GM18861 (cell line): ENCODE measurements around the gene SLC30A1.

ENCODE experiments used
- ATAC-seq: cut with Tn5 transposase; IDR thresholded peaks from one replicate; pipeline ENCODE4 v1.9.1; 2021; ENCODE audit not compliant: unreplicated experiment

Gene SLC30A1

DNA sequence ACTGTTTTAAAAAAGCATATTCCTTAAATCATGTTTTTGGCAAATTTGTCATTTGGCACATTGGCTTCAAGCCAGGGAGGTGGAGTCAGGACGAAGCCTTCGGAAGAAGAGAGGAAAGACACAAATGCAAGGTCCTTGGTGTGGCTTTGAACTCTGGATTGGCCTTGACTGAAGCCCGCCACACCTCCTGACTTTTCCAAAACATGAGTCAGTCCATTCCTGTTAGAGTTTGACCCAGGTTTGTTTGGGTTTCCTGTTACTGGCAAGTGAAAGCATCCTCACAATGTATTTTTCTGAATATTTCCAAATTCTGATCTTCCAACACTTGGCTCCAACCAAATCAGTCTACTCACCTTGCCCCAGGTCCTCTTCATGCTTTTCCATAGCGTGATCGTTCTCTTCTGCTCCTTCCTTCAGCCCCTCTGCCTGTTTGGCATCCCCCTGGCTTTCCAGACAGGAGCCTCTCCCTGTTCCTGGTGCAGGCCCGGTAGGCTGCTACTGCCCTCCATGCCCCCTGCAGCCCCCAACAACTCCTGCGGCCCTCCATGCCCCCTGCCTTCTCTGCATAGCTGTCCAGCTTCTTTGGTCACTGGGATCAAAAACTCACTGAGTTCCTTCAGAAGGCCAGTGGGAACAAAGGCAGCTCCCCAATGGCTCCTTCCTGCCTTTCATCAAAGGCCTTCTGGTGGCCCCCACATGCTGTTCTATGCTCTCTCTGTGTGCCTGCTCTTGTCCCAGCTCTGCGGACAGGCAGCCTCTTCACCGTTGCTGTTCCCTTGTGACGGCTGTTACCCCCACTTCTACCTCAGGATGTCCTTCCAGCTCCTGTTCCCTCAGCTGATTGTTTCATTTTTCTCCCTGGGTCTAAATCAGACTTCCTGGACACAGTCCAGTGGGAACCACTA lies 30.4 kb upstream of the SLC30A1 start:
- ATAC-seq = no peak

DNA sequence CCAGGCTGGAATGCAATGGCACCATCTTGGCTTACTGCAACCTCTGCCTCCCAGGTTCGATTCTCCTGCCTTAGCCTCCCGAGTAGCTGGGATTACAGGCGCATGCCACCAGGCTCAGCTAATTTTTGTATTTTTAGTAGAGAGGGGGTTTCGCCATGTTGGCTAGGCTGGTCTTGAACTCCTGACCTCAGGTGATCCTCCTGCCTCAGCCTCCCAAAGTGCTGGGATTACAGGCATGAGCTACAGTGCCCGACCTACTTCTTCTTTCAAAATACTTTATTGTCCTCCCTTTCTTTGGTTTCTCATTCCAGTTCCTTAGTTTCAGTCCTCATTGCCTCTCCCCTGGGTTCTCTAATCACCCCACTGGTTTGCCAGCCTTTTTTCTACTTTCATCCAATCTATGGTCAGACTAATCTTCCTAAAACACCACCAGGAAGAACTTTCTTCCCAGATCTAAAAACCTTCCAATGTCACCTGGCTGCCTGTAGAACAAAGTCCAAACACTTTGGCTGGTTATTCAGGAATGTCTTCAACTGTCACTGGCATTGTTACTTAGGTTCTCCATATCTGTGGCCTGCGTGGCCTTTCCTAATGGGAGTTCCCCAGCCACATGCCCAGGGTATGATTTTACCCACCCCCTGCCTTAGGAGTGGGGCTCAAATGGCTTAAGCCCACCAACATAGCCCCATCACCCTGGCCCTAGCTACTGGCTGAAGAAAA lies 29.0 kb upstream of the SLC30A1 start:
- no peak for ATAC-seq

DNA sequence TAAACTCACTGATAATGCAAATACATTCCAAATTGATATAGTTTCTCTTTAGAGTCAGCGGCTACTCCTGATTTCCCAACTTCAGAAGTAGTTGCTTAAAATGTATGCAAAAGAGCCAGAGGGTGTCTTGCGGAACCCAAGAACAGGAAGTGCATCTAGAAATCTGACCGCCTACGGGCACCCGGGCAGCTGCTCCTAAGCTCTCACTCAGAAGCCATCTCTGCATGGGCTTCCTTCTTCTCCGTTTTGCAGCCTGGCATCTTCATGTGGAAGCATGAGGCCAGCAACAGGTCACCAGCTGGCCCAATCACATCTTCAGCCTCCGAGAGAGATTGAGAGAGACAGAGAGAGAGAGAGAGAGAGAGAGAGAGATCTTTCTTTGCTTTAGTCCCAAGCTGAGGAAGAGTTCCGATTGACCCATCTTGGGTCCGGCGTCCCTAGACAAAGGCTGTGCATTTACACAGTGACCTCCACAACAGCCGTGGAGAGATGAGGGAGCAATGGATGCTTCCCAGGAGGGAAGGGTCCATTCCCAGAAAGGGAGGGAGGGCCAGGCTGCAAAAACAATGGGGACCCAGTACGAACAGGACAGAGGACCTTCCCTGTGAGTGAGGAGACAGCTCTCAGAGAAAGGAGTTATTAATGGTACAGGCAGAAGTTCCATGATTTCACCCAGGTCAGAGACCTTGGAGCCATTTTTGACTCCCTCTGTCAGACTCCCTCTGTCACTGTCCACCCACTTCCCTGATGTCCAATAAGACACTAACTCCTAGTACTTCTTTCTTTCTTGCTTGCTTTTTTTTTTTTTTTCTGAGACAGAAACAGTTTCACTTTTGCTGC lies 28.2 kb upstream of the SLC30A1 start:
- ATAC-seq = peak; percentile 88

DNA sequence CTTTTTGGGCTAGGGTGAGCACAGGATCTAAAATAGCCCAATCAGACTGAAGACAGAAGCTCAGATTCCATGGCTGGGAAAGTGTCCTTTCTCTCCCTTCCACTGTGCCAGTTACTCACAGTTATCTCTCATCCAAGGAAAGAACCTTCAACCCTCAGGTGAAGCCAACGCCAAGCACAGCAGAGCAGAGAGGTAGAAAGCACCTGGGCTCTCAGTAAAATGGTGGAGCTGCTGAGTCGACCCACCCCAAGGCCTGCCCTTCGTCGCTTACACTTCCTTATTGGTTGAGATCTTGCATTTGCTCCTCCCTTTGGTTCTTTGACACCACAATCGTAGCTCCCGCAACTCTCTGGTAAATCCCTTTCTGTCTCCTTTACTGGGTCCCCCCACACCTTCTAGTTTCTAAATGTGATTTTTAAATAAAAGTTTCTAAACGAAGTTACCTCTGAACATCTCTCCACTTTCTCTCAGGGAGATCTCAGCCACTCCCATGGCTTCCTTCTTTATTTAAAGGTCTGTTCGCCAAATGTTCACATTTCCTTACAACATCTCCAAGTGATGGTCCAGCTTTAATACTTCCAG lies 27.5 kb upstream of the SLC30A1 start:
- ATAC-seq = no peak

DNA sequence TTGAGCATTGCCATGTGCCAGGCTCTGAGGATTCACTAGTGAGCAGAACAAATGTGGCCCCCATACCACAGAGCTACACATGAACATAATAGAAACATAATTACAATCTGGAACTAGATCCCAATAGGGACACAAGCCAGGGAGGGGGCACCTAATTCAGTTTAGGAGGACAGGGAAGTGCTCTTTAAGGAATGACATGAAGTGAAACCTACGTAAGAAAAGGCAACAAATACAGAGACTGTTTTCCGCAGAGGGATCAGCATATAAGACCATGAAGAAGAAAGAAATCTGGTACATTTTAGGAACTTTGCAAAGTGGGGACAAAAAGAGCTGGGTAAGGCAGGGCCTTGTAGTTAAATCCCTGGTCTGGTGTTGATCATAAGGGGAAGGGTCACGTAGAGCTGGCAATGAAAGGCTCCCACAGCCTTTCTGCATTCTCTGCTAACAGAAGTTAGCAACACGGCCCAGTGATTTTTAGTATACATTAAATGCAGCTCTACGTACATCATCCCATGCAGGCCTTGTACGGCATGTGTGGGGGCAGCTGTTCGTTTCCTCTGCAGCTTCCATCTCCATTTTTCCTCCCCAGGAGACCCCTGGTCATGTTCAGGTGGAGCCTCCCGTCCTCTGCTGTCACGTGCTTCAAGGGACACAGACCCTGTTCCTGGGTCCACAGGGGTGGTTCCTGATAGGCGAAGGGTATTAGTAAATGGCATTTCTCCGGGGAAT lies 26.8 kb upstream of the SLC30A1 start:
- ATAC-seq = no peak

DNA sequence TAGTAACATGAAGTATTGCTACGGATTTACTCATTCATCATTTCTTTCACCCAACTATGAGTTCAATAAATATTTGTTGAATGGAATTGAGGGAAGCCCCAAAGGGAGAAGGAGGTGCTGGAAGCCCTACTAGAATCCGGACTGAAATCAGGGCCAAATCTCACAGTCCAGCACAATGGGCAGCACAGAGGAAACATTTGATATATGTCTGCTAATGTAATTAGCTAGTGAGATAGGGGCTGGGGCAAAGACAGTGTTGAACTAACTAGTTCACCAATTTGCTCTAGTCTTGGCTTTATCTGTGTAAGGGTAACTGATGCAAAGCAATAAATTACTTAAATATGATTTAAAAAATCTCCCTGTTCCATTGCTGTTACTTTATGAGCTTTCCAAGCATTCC lies 26.1 kb upstream of the SLC30A1 start:
- no peak for ATAC-seq

DNA sequence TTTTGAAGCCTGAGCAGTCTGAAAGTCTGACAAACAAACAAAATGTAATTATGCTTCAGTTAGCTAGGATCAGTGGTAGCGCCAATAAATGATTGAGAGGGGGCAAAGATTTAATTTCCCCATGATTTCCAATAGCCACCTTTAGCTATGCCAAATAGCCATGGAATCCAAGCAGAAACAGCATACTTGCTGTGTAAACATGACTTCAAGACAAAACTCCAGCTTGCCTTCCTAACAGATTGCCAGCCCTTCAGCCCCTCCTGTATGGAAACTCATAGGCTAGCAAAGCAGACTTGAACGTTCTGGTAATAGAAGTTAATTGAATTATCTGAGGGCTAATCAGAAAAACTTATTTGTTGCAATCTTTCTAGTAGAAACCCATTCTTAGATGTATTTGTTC lies 25.6 kb upstream of the SLC30A1 start:
- no peak for ATAC-seq

DNA sequence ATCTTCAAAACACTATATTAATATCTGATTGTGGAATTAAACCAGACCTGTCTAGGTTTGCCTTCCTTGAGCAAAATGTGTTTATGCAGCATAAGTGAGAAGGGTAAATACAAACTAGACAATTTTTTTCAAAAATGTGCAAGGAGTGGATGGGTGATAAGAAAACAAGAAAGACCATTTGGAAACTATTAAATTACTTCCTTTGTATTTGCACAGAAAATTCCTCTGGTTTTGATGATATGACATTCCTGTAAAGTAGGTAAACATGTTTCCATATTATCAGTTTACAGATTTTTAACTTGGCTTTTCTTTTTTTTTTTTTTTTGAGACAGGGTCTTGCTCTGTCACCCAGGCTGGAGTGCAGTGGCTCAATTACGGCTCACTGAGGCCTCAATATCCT lies 24.8 kb upstream of the SLC30A1 start:
- no peak for ATAC-seq

DNA sequence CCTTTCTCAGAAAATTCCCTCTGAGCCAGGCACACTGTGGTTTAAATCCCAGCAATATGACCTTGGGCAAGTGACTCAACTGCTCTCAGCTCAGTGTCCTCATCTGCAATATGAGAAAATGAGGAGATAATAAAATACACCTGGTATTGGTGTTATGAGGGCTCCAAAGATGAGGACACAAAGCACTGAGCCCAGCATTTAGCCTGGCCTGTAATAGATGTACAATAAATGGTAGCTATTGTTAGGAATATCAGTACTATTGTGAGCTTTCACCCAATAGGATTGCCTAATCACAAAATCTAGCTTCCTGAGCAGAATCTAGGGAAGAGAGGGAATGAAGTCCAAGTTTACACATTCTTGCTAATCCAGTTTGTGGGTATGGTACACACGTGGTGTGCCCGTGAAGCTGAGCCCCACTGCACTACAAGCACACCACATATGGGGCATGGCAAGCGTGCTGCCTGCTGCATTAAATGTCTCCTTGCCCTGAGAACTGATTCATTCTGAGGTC lies 24.3 kb upstream of the SLC30A1 start:
- ATAC-seq = no peak

DNA sequence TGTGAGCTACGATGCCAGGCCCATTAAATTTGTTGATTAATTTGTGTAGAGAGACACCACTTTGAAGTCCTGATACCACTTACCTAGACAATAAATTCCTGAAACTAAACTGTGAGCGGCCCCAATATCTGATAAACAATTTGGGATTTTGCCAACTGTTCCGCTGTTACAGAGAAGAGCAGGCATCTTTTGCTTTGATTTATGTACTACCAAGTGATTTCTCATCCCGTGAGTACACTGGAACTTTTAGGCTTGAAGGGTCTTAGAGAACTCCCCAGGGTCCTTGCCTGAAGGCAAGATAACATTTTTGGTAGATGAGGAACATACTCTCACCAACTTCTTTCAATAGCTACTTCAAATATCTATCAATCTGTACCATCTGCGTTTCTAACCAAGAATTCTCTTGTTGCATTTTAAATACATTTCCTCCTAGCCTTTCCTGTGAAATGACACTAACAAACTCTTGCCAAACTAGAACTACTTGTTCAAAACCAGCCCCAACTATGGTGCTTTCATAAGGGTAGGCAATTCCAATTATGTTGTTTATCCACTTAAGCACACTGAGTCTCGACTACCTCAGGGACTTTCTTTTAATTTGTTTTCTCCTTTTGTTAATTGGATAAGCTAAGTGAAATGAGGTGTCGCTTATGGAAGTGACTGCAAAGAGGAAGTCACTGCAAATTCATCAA lies 23.2 kb upstream of the SLC30A1 start:
- ATAC-seq = no peak

DNA sequence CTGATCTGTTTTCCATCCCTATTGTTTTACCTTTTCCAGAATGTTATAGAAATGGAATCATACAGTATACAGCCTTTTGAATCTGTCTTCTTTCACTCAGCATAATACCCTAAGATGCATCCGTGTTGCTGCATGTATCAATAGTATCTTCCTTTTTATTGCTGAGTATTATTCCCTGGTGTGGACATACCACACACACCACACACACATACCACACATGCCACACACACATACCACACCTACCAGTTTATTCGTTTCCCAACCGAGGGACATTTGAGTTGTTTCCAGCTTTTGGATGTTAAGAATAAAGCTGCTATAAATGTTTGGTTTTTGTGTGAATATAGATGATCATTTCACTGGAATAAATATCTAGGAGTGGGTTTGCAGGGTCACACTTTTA lies 22.2 kb upstream of the SLC30A1 start:
- no peak for ATAC-seq

DNA sequence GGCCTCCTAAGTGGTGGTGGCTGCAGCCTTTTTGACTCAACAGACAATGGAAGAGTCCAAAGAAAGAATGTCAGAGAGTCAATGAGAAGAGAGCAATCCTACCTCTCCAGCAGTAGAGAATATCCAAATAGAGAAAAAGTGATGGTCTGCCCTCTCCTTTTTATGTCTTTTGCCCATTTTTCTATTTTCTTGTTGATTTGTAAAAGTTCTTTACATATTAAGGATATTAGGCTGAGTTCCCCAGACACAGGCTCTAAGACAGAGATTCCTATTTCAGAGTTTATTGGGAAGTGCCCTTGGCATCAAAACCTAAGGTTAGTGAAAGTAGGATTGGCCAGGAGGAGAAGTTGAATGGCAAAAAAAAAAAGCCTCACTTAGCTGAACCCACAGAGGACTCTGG lies 20.3 kb upstream of the SLC30A1 start:
- ATAC-seq = no peak

DNA sequence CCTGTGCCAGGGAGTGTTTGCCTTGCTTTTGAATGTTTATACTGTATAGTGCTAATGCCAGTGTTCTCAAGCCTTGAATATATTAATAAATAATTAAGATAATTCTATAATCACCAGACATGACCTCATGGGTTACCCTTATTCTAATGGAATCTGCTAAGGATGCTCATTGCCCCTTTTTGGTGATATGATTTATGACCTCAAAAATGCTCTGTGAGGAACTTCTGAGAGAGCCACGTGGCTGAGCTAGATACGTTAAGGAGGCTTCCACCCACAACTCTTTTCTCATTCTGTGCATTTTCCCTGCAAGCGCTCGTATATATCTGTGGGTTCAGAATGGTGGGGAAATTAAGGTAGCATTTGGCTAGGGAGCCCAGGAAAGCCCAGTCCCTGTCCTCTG lies 19.6 kb upstream of the SLC30A1 start:
- ATAC-seq = no peak

DNA sequence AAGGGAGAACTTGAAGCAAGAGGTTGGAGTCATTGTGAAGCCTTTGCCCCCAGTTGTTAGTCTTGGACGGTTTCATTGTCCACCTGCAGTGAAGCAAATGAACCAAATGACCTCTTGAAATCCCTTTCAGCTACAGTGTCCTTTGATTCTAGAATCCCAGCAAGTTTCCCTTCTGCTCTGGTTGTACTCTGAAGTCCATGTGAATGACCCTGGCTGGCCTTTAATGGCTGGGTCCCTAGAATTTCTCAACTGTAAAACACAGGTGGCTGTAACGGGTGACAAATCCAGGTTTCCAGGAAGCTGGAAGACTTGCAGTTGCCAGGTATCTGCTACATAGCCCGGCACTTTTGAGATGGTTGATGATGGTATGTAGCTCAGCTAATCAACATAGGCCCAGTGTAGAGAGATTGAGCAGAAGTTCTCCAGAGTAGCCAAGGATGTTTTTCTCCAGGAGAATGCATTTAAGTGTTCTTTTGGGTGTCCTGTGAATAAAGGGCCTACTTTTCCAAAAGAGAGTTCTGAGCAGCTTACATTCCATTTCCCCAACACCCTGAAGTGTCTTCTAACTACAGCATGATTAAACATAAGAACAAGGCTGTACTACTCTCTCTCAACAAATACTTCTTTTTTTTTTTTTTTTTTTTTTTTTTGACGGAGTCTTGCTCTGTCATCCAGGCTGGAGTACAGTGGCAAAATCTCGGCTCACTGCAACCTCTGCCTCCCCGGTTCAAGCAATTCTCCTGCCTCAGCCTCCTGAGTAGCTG lies 17.6 kb upstream of the SLC30A1 start:
- no peak for ATAC-seq

DNA sequence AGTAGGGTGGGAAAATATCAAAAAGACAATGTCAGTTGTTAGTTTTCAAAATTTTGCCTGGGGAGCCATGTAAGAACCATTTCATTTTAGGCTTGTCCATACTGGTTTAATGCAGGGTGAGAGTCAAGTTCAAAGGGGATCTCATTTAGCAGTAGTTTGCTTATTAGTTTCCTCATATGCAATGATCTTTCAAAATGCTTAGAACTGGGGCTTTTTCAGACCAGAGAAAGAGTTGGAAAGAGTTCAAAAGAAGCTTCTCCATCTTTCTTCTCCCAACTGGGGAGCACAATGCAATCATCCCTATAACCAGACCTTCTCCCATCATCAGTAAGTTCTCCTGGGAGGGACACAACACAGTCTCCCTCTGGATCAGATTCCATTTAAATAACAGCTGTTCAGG lies 16.5 kb upstream of the SLC30A1 start:
- no peak for ATAC-seq

DNA sequence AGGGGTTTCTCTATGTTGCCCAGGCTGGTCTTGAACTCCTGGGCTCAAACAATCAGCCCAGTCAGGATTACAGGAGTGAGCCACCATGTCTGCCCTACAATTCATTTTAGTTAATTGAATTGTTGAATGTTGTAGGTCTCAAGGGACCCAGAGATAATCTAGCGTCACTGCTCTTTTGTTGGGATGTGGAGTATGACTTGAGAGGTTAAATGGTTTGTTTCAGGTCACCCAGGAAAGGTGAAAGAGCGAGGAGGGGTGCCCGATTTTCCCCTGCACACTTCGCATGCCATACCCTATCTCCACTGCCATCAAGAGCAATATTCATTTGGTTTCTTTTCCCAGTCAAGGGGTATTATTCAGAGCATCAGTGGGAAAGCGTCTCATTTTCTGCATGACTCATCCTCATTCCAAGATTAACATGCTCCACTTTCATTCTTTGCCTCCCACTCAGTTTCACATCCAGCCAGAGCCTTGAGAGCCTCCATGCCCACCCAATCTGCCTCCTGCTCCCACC lies 13.1 kb upstream of the SLC30A1 start:
- no peak for ATAC-seq

DNA sequence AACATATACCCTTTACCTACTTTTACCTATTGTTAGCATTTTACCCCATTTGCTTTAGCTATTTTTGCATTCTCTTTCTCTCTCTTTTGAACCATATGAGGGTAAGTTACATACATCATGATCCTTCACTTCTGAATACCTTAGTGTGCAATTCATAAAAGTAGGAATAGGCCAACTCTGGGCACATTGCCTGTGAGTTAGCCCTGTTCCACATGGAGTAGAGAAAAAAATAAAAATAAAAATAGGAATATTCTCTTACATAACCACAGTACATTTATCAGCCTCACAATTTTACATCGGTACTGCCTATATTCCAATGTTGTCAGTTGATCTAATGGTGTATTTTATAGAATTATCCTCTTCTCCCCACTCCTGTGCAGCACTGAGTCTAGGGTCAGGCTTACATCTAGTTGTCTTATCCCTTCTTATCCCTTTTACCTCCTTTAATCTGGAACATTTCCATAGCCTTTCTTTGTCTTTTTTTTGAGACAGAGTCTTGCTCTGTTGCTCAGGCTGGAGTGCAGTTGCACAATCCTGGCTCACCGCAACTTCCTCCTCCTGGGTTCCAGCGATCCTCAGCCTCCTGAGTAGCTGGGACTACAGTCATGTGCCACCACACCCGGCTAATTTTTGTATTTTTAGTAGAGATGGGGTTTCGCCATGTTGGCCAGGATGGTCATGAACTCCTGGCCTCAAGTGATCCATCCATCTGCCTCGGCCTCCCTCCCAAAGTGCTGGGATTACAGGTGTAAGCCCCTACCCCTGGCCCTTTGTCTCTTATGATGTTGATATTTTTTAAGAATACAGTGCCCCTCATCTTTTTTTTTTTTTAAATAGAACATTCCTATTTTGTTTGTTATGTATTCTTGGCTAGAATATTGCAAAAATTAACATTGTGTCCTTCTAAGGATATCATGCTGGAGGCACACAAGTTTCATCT lies 11.1 kb upstream of the SLC30A1 start:
- no peak for ATAC-seq

DNA sequence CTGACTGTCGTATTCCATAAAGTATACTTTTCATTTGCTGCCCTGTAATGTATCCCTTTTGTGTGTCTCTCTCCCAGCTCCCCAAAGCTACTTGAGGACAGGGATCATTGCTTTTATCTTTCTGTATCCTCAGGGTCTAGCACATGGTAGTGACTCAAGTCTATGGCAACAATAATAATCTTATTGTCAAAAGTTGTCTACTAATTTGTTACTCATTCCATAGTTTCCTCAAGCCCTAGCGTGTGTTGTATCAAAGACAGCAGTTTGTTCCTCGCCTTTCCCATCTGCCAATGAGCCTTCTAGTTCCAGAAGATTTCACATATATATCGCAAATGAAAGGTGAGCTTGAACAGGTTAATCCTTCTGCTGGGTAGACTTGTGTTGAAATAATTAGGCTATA lies 9.8 kb upstream of the SLC30A1 start:
- ATAC-seq = no peak
